OCI-LY3 (cell line): ENCODE measurements around the gene THUMPD1.
"Not testable (repeated sequence)": the region's sequence is repeated elsewhere in the genome, so short reads cannot be mapped to it uniquely, and the experiment has no call there.

ENCODE experiments used
- CTCF ChIP-seq: fragments of 200-600, 300-600 bp; sonication (generic); IDR thresholded peaks from 2 replicates; pipeline ENCODE4 v1.5.1; 2014; ENCODE audit warnings: antibody characterized with exemption, low read length, low read depth
- EZH2phosphoT487 ChIP-seq: fragments of 200-600 bp; shearing (Covaris generic); IDR thresholded peaks from 2 replicates; pipeline ENCODE4 v1.6.1; 2018; ENCODE audit warnings: antibody characterized with exemption, mixed run types, low read depth

- TF ChIP-seq CTCF, EZH2phosphoT487: not testable (repeated sequence)
Observed at GRCh38 chr16:20755799-20756198, 14.2 kb upstream of the THUMPD1 start.
